GM19025 (cell line): ENCODE results near the gene GNAT1.
"Not testable (repeated sequence)": the region's sequence is repeated elsewhere in the genome, so short reads cannot be mapped to it uniquely, and the experiment has no call there.

Source experiments
- ATAC-seq: cut with Tn5 transposase; IDR thresholded peaks from one replicate; pipeline ENCODE4 v1.9.1; 2021; ENCODE audit warnings: mild to moderate bottlenecking, low read depth, moderate library complexity; ENCODE audit not compliant: unreplicated experiment

The GNAT1 gene

DNA sequence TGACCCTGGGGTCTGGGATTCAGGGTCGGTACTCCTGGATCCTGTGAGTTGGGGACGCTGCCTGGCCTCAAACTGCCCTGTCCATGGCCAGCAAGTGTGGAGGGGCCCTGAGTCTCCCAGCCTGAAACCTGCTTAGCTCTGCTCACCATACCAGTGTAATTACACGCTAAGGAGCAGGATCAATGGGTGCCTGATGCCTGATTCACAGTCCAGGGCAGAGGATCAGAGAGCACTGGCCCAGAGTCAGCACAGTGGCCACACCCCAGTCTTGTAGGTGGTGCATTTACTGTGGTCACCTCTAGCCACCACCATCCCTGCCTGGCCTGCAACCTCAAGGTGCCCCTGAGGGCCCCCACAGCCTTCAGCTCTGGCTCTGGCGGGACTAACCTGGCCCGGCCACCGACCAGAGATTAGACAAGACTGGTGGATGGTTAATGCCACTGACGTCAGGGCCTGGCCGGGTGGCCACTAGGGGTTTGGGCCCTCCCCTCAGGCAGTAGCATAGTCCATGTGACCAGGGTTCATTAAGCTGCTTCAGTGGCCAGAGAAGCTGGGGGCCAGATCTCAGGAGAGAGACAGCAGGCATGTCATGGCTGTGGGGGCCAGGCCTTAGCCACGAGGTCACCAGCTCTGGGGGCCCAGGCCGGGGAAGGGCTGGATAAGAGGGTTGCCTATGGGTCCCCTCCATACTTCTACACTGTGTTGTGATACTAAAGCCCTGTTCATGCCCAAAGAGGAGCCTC lies 10.3 kb downstream of the GNAT1 start:
- ATAC-seq, result no peak

DNA sequence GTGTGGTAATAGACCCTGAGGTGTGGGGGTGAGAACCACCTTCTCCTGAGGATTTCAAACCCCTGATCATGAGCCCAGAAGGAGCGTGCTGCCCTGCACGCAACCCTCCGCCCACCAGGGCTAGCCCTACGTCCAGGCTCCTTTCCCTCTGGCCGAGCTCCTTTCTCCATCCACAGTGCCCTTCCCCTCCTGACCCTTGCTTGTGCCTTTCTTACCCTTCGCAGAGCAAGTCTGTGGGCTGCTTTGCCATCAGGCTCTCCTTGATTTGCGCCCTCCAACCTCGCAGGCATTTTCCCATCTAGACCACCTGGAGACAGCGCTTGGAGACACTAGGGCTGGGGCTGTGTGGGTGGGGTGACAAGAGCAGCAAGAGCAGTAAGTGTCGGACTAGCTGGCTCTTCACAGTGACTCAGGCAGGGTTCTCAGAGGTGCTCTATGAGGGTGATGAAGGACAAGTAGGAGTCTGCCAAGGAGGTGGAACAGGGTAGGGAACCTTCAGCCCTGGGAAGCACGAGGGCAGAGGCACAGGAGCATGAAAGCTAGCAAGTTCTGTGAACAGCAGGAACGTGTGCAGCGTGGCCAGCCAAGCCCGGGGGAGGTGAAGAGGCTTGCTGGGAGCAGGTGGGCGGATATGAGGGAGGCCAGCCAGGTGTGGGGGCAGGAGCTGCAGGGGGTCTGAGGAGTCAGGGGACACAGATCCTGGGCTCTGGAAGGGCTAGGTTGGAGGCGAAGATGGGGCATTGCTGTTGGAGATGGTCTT lies 11.1 kb downstream of the GNAT1 start:
- no peak for ATAC-seq

DNA sequence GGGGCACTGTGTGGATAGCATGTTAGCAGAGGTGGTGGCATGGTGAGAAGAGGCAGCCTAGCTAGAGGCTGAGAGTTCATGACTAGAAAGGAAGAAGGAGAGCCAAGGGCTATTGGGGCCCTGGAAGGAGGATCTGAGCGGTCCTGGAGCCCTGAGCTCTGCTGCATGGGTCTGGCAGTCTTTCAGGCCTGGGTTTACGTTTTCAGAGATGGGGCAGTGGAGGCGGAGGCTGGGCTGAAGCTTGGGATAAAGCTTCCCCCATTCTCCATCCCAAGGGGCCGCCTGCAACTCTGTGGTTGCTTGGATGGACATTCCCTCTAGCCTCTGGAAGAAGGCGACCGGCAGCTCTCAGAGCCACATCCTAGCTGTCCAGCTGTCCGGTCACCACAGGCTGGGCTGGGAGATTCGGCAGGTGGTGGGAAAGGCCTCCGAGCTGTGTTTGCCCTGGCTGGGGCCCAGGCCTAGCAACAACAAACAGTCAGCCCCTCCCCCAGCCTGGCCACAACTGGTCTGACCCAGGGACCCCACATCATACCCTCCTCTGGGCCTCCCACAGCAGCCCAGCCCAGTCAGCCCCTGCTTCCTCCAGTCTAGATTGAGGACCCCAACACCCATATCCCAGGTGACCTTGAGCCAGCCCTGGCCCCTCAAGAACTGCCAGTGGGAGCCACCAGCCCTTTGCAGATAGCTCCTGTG lies 11.9 kb downstream of the GNAT1 start:
- no peak for ATAC-seq

DNA sequence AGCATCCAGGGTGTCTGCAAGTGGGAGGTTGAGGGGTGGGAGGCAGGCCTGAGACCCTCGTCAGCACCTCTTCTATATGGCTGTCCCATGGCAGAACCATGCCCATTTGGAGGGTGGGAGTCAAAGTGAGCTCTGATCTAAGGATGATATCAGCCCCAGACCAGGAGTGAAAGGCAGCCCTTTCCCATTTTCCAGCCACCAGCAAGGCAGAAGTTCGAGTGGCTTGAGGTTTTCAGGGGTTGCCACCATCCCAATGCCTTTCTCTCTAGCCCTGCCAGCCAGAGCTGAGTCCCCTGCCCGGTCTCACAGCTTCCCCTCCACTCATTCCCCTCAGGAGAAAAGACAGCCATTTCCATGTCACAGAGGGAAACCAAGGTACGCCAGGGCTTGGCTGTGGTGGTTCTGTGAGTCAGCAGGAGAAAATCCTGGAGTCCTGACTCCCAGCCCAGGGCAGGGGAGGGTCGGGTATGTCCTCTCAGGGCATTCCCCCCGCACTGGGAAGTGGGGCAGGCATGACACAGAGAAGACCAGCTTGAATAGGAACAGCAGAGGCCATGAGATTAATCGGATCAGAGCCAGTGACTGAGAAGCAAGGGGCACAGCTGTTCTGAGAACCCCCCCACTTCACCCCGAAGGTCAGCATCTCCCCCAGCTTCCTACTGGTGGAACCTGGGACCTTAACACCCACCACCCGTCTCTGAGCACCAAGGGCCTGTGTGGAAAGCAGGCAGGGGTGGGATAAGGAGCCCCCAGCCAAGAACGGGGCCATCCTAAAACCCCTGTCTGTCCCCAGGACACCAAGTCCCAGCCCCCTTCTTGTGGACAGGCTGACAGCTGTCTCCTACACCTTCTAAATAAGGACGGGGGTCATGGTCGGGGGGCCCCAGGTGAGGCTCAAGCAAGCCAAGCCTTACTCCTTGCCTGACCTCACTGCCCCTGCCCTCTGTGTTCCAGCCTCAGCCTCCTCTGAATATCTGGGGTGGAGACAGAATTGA lies 12.7 kb downstream of the GNAT1 start:
- no peak for ATAC-seq

DNA sequence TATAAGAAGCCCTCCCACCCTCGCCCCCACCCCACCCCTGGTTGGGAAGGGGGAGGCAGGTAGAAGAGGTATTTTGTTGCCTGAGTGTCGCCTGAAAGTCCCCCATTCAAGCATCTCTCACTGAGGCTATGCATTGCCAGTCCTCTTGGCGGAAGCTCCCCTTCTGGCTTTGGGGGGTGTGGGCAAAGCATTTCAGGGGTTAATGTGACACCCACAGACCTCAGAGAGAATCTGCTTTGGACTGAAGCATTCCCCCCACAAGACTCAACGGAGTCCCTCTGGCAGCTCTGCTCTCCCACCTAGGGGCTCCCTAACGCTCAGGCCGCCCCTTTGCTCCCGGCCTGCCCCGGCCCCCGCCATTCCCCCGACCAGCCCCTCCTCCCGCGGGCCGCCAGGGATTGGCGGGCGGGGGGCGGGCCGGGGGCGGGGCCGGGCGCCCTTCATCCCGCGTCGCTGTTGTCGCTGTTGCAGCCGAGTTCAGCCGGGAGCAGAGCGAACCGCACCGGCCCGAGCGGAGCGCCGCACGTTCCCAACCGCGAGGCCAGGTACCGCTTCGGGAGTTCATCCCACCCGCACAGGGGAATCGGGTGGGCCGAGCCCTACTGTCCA lies 13.5 kb downstream of the GNAT1 start, which contains the start of gene SLC38A3:
Gene SLC38A3 (plus strand): TSS at position 468 of the 609 bp plus-strand sequence. CDS start 8,929 bp downstream, outside the sequence.
- ATAC-seq, result no peak

DNA sequence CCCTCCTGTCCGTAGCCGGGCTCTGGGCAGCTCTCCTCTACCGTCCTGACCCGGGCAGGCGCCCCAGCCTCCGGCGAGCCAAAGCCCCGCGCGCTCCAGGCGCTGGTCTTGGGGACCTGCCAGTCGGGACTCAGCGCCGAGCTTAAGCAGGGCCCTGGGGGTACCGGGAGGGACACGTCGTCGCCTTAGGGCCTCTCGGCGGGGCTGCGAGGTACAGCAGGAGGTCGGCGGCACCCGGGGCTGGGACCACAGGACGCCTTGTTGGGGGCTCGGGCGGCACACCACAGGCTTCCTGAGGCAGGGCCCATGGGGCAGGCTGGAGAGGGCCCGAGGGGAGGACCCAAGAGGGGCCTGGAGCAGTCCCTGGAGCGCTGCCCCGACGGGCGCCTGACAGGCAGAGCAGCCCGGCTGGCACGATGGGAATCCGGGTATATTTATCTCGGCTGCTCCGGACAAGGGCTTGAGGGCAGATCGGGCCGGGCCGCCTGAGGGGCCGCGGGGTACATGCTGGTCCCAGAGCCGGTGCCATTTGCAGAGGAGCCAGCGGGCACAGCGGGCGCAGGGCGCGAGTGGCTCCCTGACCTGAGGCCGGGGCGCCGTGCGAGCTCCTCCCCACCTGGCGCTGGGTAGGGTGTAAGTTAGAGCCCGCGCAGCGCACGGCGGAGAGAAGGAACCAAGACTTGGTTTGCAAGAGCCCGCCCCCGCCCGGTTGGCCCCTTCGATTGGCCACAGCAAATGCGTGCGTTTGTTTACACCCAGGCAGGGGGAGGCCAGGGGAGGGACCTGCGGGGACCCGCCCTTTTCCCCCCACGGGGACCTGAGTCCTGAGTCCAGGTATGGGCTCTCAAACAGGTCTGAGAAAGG lies 14.2 kb downstream of the GNAT1 start:
- no peak for ATAC-seq

DNA sequence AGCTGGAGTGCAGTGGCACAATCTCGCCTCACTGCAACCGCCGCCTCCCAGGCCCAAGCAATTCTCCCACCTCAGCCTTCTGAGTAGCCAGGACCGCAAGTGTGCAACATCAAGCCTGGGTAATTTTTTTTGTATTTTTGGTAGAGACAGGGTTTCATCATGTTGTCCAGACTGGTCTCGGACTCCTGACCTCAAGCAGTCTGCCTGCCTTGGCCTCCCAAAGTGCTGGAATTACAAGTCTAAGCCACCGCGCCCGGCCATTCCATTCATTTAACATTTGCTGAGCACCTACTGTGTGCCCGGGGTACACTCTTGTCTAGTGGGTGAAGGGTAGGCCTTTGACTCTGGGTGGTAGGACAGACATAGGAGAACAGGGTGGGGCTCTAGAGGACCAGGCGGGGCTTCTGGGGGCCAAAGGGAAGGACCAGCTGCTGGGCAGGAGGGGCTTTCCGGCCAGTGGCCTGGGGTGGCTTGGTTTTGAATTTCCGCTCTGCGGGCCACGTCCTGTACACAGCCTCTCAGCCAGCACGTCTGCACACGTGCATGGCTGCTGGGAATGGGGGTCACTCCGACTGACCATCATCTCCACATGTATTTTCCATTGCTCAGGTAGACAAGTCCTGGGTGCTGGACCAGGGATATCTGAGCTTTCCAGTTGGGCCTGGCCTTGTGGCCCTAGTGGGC lies 16.1 kb downstream of the GNAT1 start:
- no peak for ATAC-seq

DNA sequence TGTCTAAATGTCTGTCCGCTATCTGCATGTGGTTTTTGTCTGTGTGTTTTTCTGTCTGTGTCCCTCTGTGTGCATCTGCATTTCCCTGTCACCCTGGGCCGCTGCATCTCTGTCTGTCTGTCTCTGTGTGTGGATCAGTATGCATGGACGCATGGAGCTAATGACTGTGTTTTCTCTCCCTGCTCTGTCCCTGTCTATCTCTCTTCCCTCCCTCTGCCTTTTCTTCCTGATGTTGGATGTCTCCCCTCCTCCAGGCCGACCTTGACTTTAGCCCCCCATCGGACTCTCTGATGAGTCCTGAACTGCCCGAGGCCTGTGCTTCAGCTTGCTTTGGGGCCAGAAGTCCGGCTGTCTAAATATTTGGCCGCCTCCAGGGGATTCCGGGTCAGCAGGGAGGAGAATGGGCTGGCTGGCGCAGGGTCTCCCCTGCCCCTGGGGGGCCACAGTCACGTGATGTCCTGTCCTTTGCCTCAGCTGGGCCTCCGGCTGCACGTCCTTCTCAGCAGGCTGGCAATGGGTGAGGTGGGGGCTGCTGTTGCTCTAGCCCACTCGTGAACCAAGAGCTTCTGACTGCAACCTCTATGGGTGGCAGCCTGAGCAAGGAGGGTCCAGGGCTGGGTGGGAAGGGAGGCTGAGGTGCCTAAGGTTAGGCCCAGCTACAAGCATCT lies 17.4 kb downstream of the GNAT1 start:
- no peak for ATAC-seq

DNA sequence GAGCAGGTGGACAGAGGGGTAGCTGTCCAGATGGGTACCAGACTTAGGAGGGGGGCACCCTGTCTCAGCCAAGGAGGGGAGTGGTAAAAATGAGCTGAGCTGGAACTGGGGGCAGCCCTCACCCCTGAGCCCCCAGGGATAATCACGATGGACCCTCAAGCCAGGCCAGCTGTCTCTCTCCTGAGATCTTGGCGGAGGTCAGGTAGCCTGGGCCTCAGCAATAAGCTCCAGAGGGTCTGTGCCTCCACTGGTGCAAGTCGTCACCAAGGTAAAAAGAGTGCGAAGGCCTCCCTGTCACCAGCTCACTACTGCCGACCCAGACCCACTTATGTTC lies 18.7 kb downstream of the GNAT1 start:
- no peak for ATAC-seq

DNA sequence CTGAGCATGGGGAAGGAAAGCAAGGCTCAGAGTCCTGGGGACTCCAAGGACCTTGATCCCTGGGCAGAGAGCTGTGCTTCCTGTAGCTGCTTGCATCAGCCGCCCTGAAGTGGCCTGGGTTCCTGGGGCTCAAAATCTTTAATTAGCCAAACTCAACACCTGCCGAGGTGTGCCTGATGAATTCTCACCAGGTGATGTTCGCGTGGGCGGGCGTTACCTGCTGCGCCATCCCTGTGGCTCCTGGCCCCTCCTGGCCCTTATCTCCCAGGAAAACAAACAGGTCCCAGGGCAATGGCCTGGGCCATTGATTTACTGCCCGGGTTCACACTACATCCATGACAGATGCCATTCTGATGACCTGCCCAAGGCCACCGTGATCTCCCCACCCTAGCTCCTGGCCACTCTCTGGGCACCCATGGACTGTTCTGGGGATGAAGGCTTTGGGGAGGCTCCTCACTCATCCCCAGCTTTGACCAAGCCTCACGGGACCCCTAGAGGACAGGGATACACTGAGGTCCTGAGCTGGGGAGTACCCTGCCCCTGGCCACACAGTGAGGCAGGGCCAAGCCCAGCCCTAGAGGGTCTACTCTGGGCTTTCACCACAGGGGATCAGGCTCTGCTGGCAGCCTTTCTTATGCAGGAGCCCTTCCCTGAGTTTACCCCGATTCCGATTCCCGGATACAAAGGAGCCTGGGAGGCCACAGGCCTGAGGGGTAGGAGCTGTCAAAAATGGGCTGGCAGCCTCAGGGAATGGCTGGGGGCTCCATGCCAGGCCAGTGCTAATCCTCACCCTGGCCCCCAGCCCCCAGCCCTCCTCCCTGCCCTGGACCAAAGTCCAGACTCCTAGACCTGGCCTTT lies 19.3 kb downstream of the GNAT1 start:
- no peak for ATAC-seq

DNA sequence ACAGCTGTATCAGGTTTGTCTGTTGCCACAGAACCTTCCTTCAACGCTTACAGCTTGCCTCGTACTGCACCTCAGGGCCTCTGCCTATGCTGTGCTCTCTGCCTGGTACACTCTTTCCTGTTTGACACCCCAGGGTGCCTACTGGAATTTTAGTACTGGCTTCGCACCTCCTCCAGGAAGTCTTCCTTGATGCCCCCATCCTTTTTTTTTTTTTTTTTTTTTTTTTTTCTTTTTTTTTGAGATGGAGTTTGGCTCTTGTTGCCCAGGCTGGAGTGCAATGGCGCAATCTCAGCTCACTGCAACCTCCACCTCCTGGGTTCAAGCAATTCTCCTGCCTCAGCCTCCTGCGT lies 19.9 kb downstream of the GNAT1 start:
- ATAC-seq, result not testable (repeated sequence)

DNA sequence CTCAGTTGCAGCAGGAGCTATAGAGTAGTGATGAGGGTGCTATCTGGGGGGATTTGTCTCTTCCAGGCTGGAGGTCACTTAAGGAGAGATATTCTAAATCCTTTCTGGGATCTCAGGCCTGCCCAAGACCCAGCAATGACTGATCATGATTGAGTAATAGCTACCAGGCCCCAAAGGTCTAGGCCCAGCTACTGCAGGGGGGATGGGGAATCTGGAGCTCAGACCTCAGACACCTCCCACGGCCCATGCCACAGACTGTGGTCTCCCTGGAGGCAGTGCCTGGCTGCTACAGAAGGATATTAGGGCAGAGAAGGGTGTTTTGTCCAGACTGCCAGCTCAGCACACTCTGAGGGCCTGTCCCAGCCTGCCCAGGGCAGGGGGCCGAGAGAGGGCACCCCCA lies 20.5 kb downstream of the GNAT1 start:
- no peak for ATAC-seq

DNA sequence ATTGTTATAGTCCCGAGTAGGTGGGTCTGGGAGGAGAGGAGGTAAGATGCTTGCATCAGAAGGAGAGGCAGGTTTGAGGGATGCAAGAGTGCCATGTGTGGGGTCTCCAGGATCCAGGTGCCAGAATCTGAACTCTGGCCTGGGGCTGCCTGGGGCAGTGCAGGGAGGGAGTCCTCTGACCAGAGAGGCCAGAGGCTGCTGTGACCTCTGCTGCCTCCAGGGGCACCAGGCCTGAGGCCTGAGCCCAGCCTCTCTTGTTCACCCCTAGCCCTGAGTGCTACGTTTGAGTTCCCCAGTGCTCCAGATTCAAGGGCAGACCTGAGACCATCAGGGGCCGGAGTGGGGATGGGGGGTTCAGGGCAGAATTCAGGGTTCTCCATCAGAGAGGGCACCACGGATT lies 21.1 kb downstream of the GNAT1 start:
- no peak for ATAC-seq

DNA sequence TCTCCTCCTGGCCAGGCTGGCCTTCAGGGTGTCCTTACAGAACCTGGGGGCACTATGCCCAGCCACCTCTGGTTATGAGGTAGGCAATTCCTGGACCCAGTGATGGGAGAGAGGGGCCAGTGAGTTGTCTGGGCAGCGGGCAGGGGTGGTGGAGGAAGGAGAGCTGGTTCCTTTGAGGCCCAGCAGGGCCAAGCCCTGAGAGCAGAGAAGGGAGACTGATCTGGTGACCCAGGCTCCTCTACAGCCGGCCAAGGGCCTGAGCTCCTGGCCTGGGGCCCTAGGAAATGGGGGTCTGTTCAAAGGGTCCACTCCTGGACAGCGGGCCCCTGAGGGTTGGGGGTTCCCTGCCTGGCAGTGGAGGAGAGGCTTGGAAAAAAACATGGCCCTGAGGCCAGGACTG lies 21.6 kb downstream of the GNAT1 start:
- ATAC-seq, result no peak

DNA sequence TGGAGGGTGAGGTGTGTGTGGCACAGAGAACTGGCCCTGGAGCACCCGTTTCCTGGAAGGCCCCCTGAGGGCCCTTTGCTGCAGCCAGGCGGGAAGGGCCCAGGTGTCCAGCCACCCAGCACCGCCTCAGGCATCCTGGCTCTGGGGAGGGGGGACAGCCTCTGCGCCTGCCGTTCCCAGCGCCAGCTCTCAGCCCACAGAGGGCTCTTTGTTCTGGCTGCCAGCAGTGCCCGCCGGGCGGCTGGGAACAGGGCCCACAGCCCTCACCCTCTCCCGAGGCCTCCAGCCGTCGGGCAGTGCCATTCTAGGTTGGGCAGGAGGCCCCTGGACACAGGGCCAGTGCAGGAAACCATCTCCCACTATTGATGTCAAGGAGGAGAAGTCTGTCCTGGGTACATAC lies 22.0 kb downstream of the GNAT1 start:
- ATAC-seq, result no peak

DNA sequence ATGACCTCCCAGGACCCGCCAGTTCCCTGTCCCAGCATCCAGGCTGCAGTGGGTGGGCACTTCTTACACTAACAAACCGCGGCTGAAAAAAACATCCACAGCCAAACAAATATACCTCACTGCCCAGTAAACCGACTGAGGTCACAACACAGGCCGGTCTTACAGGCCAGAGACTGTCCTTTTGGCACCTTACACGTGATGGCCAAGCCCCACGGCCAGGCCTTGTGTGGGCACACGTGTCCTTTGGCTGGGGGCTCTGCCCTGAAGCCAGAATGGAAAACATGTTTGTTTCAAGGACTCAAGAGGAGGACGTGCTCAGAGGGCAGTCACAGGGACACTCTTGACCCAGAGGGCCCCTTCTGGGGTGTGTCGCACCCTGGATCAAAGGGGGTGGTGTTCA lies 23.4 kb downstream of the GNAT1 start:
- no peak for ATAC-seq

DNA sequence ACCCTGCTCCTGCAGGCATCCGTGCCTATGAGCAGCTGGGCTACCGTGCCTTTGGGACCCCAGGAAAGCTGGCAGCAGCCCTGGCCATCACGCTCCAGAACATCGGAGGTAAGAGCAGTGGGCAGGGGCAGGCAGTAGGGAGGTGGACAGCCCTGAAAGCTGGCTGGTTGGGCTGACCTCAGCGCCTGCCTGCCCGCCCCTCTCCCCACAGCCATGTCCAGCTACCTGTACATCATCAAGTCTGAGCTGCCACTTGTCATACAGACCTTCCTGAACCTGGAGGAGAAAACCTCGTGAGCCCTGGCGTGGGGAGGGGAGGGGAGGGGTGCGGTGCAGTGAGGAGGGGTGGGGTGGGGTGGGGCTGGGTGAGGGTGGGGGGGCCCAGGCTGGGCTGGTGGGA lies 24.1 kb downstream of the GNAT1 start:
- ATAC-seq, result no peak
